ENCODE results near the gene SCO1.

- TF ChIP-seq POLR2A (IDR thresholded peaks at IDR 0.05; ENCODE audit: low read depth, low read length), result no peak
- TF ChIP-seq CTCF (IDR thresholded peaks at IDR 0.05; ENCODE audit: extremely low read depth in 1 of 2, insufficient read depth in 1 of 2, low read depth in 1 of 2, low read length in 2 of 2), result no peak
- no peak for TF ChIP-seq GATA2 (IDR thresholded peaks at IDR 0.05; ENCODE audit: insufficient read depth, insufficient read length, low read depth, low read length)
- no peak for TF ChIP-seq MYC (IDR thresholded peaks at IDR 0.05; ENCODE audit: low read depth, low read length)
- TF ChIP-seq POLR2AphosphoS5 (IDR thresholded peaks at IDR 0.05; ENCODE audit: insufficient read depth, low read depth, low read length), result no peak
- TF ChIP-seq JUN (IDR thresholded peaks at IDR 0.05; ENCODE audit: borderline replicate concordance, insufficient read depth, insufficient read length, low read depth), result no peak
- no peak for TF ChIP-seq MAX (IDR thresholded peaks at IDR 0.05; ENCODE audit: insufficient read depth, insufficient read length)
Measured at GRCh38 chr17:10702574-10702973, 5.2 kb upstream of the SCO1 start.
